ENCODE results near the gene EDAR. TPM values are rescaled to one million over a fixed set of nuclear protein-coding genes. Genes with fewer than 3 reads are reported as not detected.

Gene EDAR
- total RNA-seq, 1 donor from 2014 or later, result 1.0 TPM

GRCh38 chr2:108937367-108938017 is 51.5 kb downstream of the EDAR start:
- DNase-seq (ENCODE audit: low read depth), result no peak
- no peak overlapping the region for H3K4me3 ChIP-seq (ENCODE audit: low read depth, low read length)
- no peak for TF ChIP-seq CTCF (conservative IDR thresholded peaks at IDR 0.05; ENCODE audit: low read depth, low read length)

GRCh38 chr2:108936866-108937265 is 52.2 kb downstream of the EDAR start:
- no peak overlapping the region for H3K4me3 ChIP-seq (ENCODE audit: low read depth, low read length)

GRCh38 chr2:108936076-108936864 is 52.8 kb downstream of the EDAR start:
- TF ChIP-seq CTCF (conservative IDR thresholded peaks at IDR 0.05; ENCODE audit: low read depth, low read length), result no peak
- no peak overlapping the region for H3K4me3 ChIP-seq (ENCODE audit: low read depth, low read length)
- DNase-seq (ENCODE audit: low read depth), result no peak

More at GRCh38 chr2:108936866-108937265, 52.2 kb downstream of the EDAR start:
- TF ChIP-seq CTCF (conservative IDR thresholded peaks at IDR 0.05; ENCODE audit: low read depth, low read length), result no peak
- no peak for DNase-seq (ENCODE audit: low read depth)

GRCh38 chr2:108935271-108935741 is 53.7 kb downstream of the EDAR start:
- H3K4me3 ChIP-seq (ENCODE audit: low read depth, low read length), result no peak overlapping the region
- no peak for TF ChIP-seq CTCF (conservative IDR thresholded peaks at IDR 0.05; ENCODE audit: low read depth, low read length)
- DNase-seq (ENCODE audit: low read depth), result no peak

GRCh38 chr2:108934583-108935245 is 54.3 kb downstream of the EDAR start:
- no peak for DNase-seq (ENCODE audit: low read depth)
- no peak overlapping the region for H3K4me3 ChIP-seq (ENCODE audit: low read depth, low read length)
- TF ChIP-seq CTCF (conservative IDR thresholded peaks at IDR 0.05; ENCODE audit: low read depth, low read length), result no peak

- TF ChIP-seq CTCF (conservative IDR thresholded peaks at IDR 0.05; ENCODE audit: low read depth, low read length), result no peak
- no peak for DNase-seq (ENCODE audit: low read depth)
- H3K4me3 ChIP-seq (ENCODE audit: low read depth, low read length), result no peak overlapping the region
Observed at GRCh38 chr2:108934151-108934550, 54.9 kb downstream of the EDAR start.

Data from epithelial cell of proximal tubule (primary cell).